CD8-positive, alpha-beta memory T cell (primary cell): Measurements from ENCODE around the gene SEZ6L. TPM values are rescaled to one million over a fixed set of nuclear protein-coding genes. Genes with fewer than 3 reads are reported as not detected.

ENCODE experiments used
- CTCF ChIA-PET: fragments of 350-600 bp; sonication (Branson Sonifier 250); formaldehyde crosslinking; loops from one replicate; lab custom pipeline; 2021; ENCODE audit warnings: antibody characterized with exemption; lab: Charles Lee
- POLR2A ChIA-PET: fragments of 350-600 bp; sonication (Branson Sonifier 250); formaldehyde crosslinking; loops from one replicate; lab custom pipeline; 2021; ENCODE audit warnings: antibody characterized with exemption; lab: Charles Lee
- DNase-seq, 5 donors: peaks; one replicate each; pipeline versions ENCODE4 v3.0.0 to v3.0.0-alpha.2; 2020 to 2022; ENCODE audit warnings: mixed read lengths in 1 of 5
- H3K27ac ChIP-seq: one replicate; pipeline ENCODE4 v1.7.0; 2013; ENCODE audit warnings: low read depth, mild to moderate bottlenecking, low read length, moderate library complexity
- H3K27me3 ChIP-seq: 2 replicates; pipeline ENCODE4 v1.7.0; 2013; ENCODE audit warnings: low read length, mild to moderate bottlenecking; ENCODE audit not compliant: insufficient read depth, poor library complexity, severe bottlenecking
- H3K36me3 ChIP-seq: 2 replicates; pipeline ENCODE4 v1.7.0; 2013; ENCODE audit warnings: mild to moderate bottlenecking, low read length, moderate library complexity; ENCODE audit not compliant: insufficient read depth
- H3K4me1 ChIP-seq: 2 replicates; pipeline ENCODE4 v1.7.0; 2013; ENCODE audit warnings: mild to moderate bottlenecking, low read length, moderate library complexity; ENCODE audit not compliant: insufficient read depth
- H3K4me3 ChIP-seq: 2 replicates; pipeline ENCODE4 v1.7.0; 2013; ENCODE audit warnings: mild to moderate bottlenecking, low read length
- H3K9me3 ChIP-seq: 2 replicates; pipeline ENCODE4 v1.7.0; 2013; ENCODE audit warnings: mild to moderate bottlenecking, low read length
- H3K27ac Mint-ChIP-seq, 8 donors: one replicate each; pipeline ENCODE4 v1.8.0; 2020 to 2021; ENCODE audit warnings: mixed read lengths in 8 of 8, mild to moderate bottlenecking in 6 of 8, inconsistent platforms in 3 of 8, moderate library complexity in 3 of 8
- H3K27me3 Mint-ChIP-seq, 2 donors: one replicate each; pipeline ENCODE4 v1.8.0; 2020 to 2021; ENCODE audit warnings: mixed read lengths in 2 of 2, mild to moderate bottlenecking in 1 of 2, moderate library complexity in 1 of 2
- H3K36me3 Mint-ChIP-seq, 3 donors: one replicate each; pipeline ENCODE4 v1.8.0; 2020 to 2021; ENCODE audit warnings: mixed read lengths in 3 of 3, inconsistent platforms in 1 of 3, mild to moderate bottlenecking in 1 of 3
- H3K4me1 Mint-ChIP-seq, 3 donors: one replicate each; pipeline ENCODE4 v1.8.0; 2020 to 2021; ENCODE audit warnings: mixed read lengths in 3 of 3, inconsistent platforms in 1 of 3, mild to moderate bottlenecking in 1 of 3
- H3K4me3 Mint-ChIP-seq, 7 donors: one replicate each; pipeline ENCODE4 v1.8.0; 2020 to 2021; ENCODE audit warnings: mixed read lengths in 7 of 7, mild to moderate bottlenecking in 6 of 7, moderate library complexity in 4 of 7, inconsistent platforms in 2 of 7
- H3K9me3 Mint-ChIP-seq, 5 donors: one replicate each; pipeline ENCODE4 v1.8.0; 2020 to 2022; ENCODE audit warnings: mixed read lengths in 5 of 5, mild to moderate bottlenecking in 3 of 5, moderate library complexity in 2 of 5, inconsistent platforms in 1 of 5
- polyA plus RNA-seq: library from polyadenylated mRNA; unstranded; fragments of 300-500 nt; fragmentation: Illumina TruSeq; gene quantifications from one replicate; pipeline ENCODE4 v1.2.3, GENCODE V29; 2021
- total RNA-seq, 2 experiments: library from RNA; stranded (reverse); gene quantifications; one replicate each; pipeline ENCODE4 v1.2.3, GENCODE V29; 2021

SEZ6L gene
- total and polyA plus RNA-seq, 3 experiments from 2014 or later: not detected

GRCh38 chr22:26135806-26136205 is 33.5 kb upstream of the SEZ6L start:
- H3K4me3 ChIP-seq: no peak overlapping the region
- DNase-seq: no peak
- Mint-ChIP-seq H3K36me3 (no peaks in the 10 kb centered on the region), H3K9me3 (no peaks in the 10 kb centered on the region), H3K4me3 (no peak overlapping the region), H3K4me1 (no peaks in the 10 kb centered on the region), H3K27me3 (peaks cover 3 to 18% of the 10 kb centered on the region in 2 donors), H3K27ac (no peak overlapping the region)
- POLR2A ChIA-PET: no interaction called here
- peaks cover 4% of the 10 kb centered on the region for H3K27me3 ChIP-seq
- H3K4me1 ChIP-seq: no peaks in the 10 kb centered on the region
- no peaks in the 10 kb centered on the region for H3K36me3 ChIP-seq
- no peaks in the 10 kb centered on the region for H3K9me3 ChIP-seq
- CTCF ChIA-PET: no interaction called here
- no peak overlapping the region for H3K27ac ChIP-seq

DNA sequence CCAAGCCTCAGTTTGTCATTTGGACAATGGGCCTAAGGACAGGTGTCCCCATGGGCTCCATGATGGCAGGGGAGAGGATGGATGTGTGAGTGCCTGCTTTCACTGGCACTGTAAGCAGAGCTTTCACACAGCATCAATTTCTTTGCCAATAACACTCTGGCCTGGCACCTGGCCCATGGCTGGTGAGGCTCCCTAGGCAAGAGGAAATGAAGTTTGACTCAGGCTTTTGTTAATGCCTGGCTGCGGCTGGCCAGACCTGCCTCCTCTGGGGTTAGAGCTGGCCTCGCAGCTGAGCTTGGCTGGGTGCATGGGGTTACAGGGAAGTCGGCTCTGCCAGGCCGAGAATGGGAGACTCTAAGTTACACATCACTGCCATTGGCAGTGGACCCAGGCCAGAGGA is 30.0 kb upstream of the SEZ6L start:
- ChIA-PET POLR2A (no interaction called here), CTCF (no interaction called here)
- no peak for DNase-seq
- peaks cover 5 to 31% of the 10 kb centered on the region in 2 donors for H3K27me3 Mint-ChIP-seq
- Histone ChIP-seq H3K9me3 (no peaks in the 10 kb centered on the region), H3K36me3 (no peaks in the 10 kb centered on the region), H3K4me1 (no peaks in the 10 kb centered on the region), H3K27ac (no peak overlapping the region), H3K27me3 (peaks cover 4% of the 10 kb centered on the region), H3K4me3 (no peak overlapping the region)
- no peak overlapping the region for H3K4me3 Mint-ChIP-seq
- H3K36me3 Mint-ChIP-seq: no peaks in the 10 kb centered on the region
- no peak overlapping the region for H3K27ac Mint-ChIP-seq
- H3K9me3 Mint-ChIP-seq: peaks cover 0 to 3% (median 2%) of the 10 kb centered on the region in 5 donors
- no peaks in the 10 kb centered on the region for H3K4me1 Mint-ChIP-seq

DNA sequence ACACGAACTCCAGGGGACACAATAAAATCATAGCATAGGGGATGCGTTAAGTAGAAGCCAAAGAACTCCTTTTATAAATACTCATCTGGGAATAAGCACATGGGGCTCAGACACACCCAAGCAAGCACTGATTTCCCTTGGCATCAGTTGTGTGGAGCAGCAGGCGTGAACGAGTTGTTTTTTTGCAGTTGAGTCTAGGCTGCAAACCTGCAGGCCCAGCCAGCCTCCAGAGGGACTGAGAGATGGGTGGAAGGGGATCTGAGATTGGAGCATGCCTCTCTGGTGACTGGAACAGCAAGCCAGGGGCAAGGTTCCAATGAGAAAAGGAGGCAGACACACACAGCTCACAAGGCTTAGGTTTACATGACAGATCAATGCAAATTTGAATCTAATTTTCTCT is 27.4 kb upstream of the SEZ6L start:
- ChIA-PET CTCF (no interaction called here), POLR2A (no interaction called here)
- Histone ChIP-seq H3K36me3 (no peaks in the 10 kb centered on the region), H3K27ac (no peak overlapping the region), H3K4me1 (no peaks in the 10 kb centered on the region), H3K9me3 (no peaks in the 10 kb centered on the region), H3K27me3 (no peaks in the 10 kb centered on the region), H3K4me3 (no peak overlapping the region)
- peaks cover 0 to 3% (median 2%) of the 10 kb centered on the region in 5 donors for H3K9me3 Mint-ChIP-seq
- no peaks in the 10 kb centered on the region for H3K36me3 Mint-ChIP-seq
- no peak overlapping the region for H3K27ac Mint-ChIP-seq
- H3K4me1 Mint-ChIP-seq: no peaks in the 10 kb centered on the region
- peaks cover 9 to 42% of the 10 kb centered on the region in 2 donors for H3K27me3 Mint-ChIP-seq
- H3K4me3 Mint-ChIP-seq: no peak overlapping the region
- no peak for DNase-seq

- no peak overlapping the region for H3K27ac ChIP-seq
- H3K4me1 ChIP-seq: no peaks in the 10 kb centered on the region
- no peaks in the 10 kb centered on the region for H3K9me3 ChIP-seq
- no peak overlapping the region for H3K27ac Mint-ChIP-seq
- no peaks in the 10 kb centered on the region for H3K36me3 Mint-ChIP-seq
- H3K4me1 Mint-ChIP-seq: no peaks in the 10 kb centered on the region
- H3K4me3 Mint-ChIP-seq: no peak overlapping the region
- POLR2A ChIA-PET: no interaction called here
- H3K4me3 ChIP-seq: no peak overlapping the region
- CTCF ChIA-PET: no interaction called here
- DNase-seq: no peak
- H3K27me3 ChIP-seq: no peaks in the 10 kb centered on the region
- peaks cover 7 to 48% of the 10 kb centered on the region in 2 donors for H3K27me3 Mint-ChIP-seq
- peaks cover 0 to 3% (median 2%) of the 10 kb centered on the region in 5 donors for H3K9me3 Mint-ChIP-seq
- no peaks in the 10 kb centered on the region for H3K36me3 ChIP-seq
Measured at GRCh38 chr22:26143806-26144325, 25.4 kb upstream of the SEZ6L start.

- H3K36me3 ChIP-seq: no peaks in the 10 kb centered on the region
- no peaks in the 10 kb centered on the region for H3K4me1 ChIP-seq
- peaks cover 0 to 3% (median 0%) of the 10 kb centered on the region in 5 donors for H3K9me3 Mint-ChIP-seq
- H3K4me1 Mint-ChIP-seq: no peaks in the 10 kb centered on the region
- ChIA-PET POLR2A (no interaction called here), CTCF (no interaction called here)
- H3K27ac Mint-ChIP-seq: no peak overlapping the region
- no peak overlapping the region for H3K4me3 Mint-ChIP-seq
- peaks cover 6 to 38% of the 10 kb centered on the region in 2 donors for H3K27me3 Mint-ChIP-seq
- no peak overlapping the region for H3K27ac ChIP-seq
- no peaks in the 10 kb centered on the region for H3K9me3 ChIP-seq
- H3K4me3 ChIP-seq: no peak overlapping the region
- no peaks in the 10 kb centered on the region for H3K36me3 Mint-ChIP-seq
- DNase-seq: no peak
- no peaks in the 10 kb centered on the region for H3K27me3 ChIP-seq
Measured at GRCh38 chr22:26159886-26160285, 9.4 kb upstream of the SEZ6L start.

GRCh38 chr22:26161746-26162145 is 7.5 kb upstream of the SEZ6L start:
- Histone ChIP-seq H3K4me3 (no peak overlapping the region), H3K27me3 (no peaks in the 10 kb centered on the region), H3K27ac (no peak overlapping the region), H3K4me1 (no peaks in the 10 kb centered on the region), H3K36me3 (no peaks in the 10 kb centered on the region), H3K9me3 (no peaks in the 10 kb centered on the region)
- Mint-ChIP-seq H3K27me3 (peaks cover 5 to 44% of the 10 kb centered on the region in 2 donors), H3K4me1 (no peaks in the 10 kb centered on the region), H3K27ac (no peak overlapping the region), H3K4me3 (no peak overlapping the region), H3K36me3 (no peaks in the 10 kb centered on the region), H3K9me3 (peaks cover 0 to 3% (median 0%) of the 10 kb centered on the region in 5 donors)
- CTCF ChIA-PET: no interaction called here
- DNase-seq: no peak
- POLR2A ChIA-PET: no interaction called here

- peaks cover 12 to 53% of the 10 kb centered on the region in 2 donors for H3K27me3 Mint-ChIP-seq
- Histone ChIP-seq H3K4me1 (no peaks in the 10 kb centered on the region), H3K4me3 (no peak overlapping the region), H3K9me3 (no peaks in the 10 kb centered on the region), H3K27ac (no peak overlapping the region), H3K27me3 (no peaks in the 10 kb centered on the region), H3K36me3 (no peaks in the 10 kb centered on the region)
- H3K4me1 Mint-ChIP-seq: no peaks in the 10 kb centered on the region
- no peak for DNase-seq
- peaks cover 0 to 4% (median 0%) of the 10 kb centered on the region in 5 donors for H3K9me3 Mint-ChIP-seq
- POLR2A ChIA-PET: no interaction called here
- H3K36me3 Mint-ChIP-seq: no peaks in the 10 kb centered on the region
- no peak overlapping the region for H3K4me3 Mint-ChIP-seq
- H3K27ac Mint-ChIP-seq: no peak overlapping the region
- CTCF ChIA-PET: no interaction called here
Measured at GRCh38 chr22:26162926-26163325, 6.3 kb upstream of the SEZ6L start.

- CTCF ChIA-PET: no interaction called here
- DNase-seq: no peak
- Histone ChIP-seq H3K4me3 (no peak overlapping the region), H3K4me1 (no peaks in the 10 kb centered on the region), H3K36me3 (no peaks in the 10 kb centered on the region), H3K27ac (no peak overlapping the region), H3K9me3 (no peaks in the 10 kb centered on the region), H3K27me3 (peaks cover 9% of the 10 kb centered on the region)
- no peak overlapping the region for H3K4me3 Mint-ChIP-seq
- H3K4me1 Mint-ChIP-seq: peaks cover 0 to 5% (median 4%) of the 10 kb centered on the region in 3 donors
- POLR2A ChIA-PET: no interaction called here
- H3K27ac Mint-ChIP-seq: no peak overlapping the region
- peaks cover 22 to 59% of the 10 kb centered on the region in 2 donors for H3K27me3 Mint-ChIP-seq
- H3K36me3 Mint-ChIP-seq: no peaks in the 10 kb centered on the region
- H3K9me3 Mint-ChIP-seq: peaks cover 0 to 7% (median 0%) of the 10 kb centered on the region in 5 donors
Measured at GRCh38 chr22:26164174-26164573, 5.1 kb upstream of the SEZ6L start.
